K562 (cell line): ENCODE results near the gene BICDL1.

Experiments
- ARNT ChIP-seq, 2 experiments: fragments of 450-650 bp; IDR thresholded peaks; 2 replicates each; pipeline ENCODE4 v1.6.1; 2016; ENCODE audit warnings: mild to moderate bottlenecking in 1 of 2
- CREB1 ChIP-seq, 2 experiments: sonication (generic) in 1 of 2; formaldehyde crosslinking in 1 of 2; IDR thresholded peaks; 2 replicates each; pipeline versions ENCODE4 v1.6.1 to v1.8.0; 2012 to 2022; ENCODE audit warnings: inconsistent platforms in 1 of 2, mild to moderate bottlenecking in 1 of 2, missing genetic modification reagents in 1 of 2, moderate library complexity in 1 of 2
- EHMT2 ChIP-seq: fragments of 450-650 bp; IDR thresholded peaks from 2 replicates; pipeline ENCODE4 v1.6.1; 2018; ENCODE audit warnings: antibody characterized with exemption
- GABPB1 ChIP-seq: sonication (generic); formaldehyde crosslinking; IDR thresholded peaks from 2 replicates; pipeline ENCODE4 v1.8.0; 2022; ENCODE audit warnings: mild to moderate bottlenecking, missing genetic modification reagents
- KDM1A ChIP-seq, 2 experiments: fragments of 450-650 bp; IDR thresholded peaks; 2 replicates each; pipeline ENCODE4 v1.6.1; 2016; ENCODE audit warnings: mild to moderate bottlenecking in 2 of 2
- POLR2AphosphoS5 ChIP-seq: IDR thresholded peaks from 2 replicates; pipeline ENCODE4 v1.6.1; 2011; ENCODE audit warnings: mild to moderate bottlenecking, low read depth, low read length, moderate library complexity; ENCODE audit not compliant: control insufficient read depth, insufficient read depth
- ZBTB8A ChIP-seq: fragments of 450-650 bp; IDR thresholded peaks from 2 replicates; pipeline ENCODE4 v1.6.1; 2018; ENCODE audit warnings: mild to moderate bottlenecking, moderate library complexity; ENCODE audit not compliant: partially characterized antibody
- ZNF311 ChIP-seq: fragments of 250-450 bp; sonication (Bioruptor Pico); IDR thresholded peaks from 2 replicates; pipeline ENCODE4 v1.4.0; 2020; ENCODE audit warnings: mild to moderate bottlenecking, moderate library complexity
- TF ChIP-seq, protein P1 (sequence below): fragments of 450-650 bp; IDR thresholded peaks from 2 replicates; pipeline ENCODE4 v1.6.1; 2016
- TF ChIP-seq, protein P2 (sequence below): fragments of 250-450 bp; sonication (Bioruptor Pico); IDR thresholded peaks from 2 replicates; pipeline ENCODE4 v1.9.0; 2021; ENCODE audit warnings: mild to moderate bottlenecking, inconsistent platforms
- TF ChIP-seq, protein P3 (sequence below): fragments of 450-650 bp; IDR thresholded peaks from 2 replicates; pipeline ENCODE4 v1.6.1; 2016; ENCODE audit warnings: borderline replicate concordance

DNA sequence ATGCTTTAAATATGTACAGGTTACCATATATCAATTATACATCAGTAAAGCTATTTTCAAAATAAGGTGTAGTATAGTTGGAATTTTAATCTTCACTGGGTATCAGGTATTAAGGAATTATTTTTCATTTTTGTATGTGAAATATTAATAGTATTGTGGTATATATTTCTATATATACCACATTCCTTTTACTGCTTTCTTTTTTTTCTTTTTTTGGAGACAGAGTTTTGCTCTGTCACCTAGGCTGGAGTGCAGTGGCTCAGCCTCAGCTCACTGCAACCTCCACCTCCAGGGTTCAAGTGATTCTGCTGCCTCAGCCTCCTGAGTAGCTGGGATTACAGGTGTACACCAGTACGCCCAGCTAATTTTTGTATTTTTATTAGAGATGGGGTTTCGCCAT lies 36.6 kb downstream of the BICDL1 start:
- TF ChIP-seq POLR2AphosphoS5 = no peak
- TF ChIP-seq, protein P1, sequence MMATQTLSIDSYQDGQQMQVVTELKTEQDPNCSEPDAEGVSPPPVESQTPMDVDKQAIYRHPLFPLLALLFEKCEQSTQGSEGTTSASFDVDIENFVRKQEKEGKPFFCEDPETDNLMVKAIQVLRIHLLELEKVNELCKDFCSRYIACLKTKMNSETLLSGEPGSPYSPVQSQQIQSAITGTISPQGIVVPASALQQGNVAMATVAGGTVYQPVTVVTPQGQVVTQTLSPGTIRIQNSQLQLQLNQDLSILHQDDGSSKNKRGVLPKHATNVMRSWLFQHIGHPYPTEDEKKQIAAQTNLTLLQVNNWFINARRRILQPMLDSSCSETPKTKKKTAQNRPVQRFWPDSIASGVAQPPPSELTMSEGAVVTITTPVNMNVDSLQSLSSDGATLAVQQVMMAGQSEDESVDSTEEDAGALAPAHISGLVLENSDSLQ = no peak
- TF ChIP-seq EHMT2 = no peak
- no peak for TF ChIP-seq GABPB1 (CRISPR knock-in tag)
- no peak for TF ChIP-seq ARNT (IDR thresholded peaks at IDR 0.05)
- TF ChIP-seq ZBTB8A = no peak
- TF ChIP-seq KDM1A (IDR thresholded peaks at IDR 0.05) = no peak
- TF ChIP-seq, protein P2, sequence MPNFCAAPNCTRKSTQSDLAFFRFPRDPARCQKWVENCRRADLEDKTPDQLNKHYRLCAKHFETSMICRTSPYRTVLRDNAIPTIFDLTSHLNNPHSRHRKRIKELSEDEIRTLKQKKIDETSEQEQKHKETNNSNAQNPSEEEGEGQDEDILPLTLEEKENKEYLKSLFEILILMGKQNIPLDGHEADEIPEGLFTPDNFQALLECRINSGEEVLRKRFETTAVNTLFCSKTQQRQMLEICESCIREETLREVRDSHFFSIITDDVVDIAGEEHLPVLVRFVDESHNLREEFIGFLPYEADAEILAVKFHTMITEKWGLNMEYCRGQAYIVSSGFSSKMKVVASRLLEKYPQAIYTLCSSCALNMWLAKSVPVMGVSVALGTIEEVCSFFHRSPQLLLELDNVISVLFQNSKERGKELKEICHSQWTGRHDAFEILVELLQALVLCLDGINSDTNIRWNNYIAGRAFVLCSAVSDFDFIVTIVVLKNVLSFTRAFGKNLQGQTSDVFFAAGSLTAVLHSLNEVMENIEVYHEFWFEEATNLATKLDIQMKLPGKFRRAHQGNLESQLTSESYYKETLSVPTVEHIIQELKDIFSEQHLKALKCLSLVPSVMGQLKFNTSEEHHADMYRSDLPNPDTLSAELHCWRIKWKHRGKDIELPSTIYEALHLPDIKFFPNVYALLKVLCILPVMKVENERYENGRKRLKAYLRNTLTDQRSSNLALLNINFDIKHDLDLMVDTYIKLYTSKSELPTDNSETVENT = no peak
- no peak for TF ChIP-seq CREB1 (IDR thresholded peaks at IDR 0.05)
- no peak for TF ChIP-seq CREB1 (CRISPR knock-in tag; IDR thresholded peaks at IDR 0.05)
- TF ChIP-seq, protein P3, sequence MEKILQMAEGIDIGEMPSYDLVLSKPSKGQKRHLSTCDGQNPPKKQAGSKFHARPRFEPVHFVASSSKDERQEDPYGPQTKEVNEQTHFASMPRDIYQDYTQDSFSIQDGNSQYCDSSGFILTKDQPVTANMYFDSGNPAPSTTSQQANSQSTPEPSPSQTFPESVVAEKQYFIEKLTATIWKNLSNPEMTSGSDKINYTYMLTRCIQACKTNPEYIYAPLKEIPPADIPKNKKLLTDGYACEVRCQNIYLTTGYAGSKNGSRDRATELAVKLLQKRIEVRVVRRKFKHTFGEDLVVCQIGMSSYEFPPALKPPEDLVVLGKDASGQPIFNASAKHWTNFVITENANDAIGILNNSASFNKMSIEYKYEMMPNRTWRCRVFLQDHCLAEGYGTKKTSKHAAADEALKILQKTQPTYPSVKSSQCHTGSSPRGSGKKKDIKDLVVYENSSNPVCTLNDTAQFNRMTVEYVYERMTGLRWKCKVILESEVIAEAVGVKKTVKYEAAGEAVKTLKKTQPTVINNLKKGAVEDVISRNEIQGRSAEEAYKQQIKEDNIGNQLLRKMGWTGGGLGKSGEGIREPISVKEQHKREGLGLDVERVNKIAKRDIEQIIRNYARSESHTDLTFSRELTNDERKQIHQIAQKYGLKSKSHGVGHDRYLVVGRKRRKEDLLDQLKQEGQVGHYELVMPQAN = no peak
- TF ChIP-seq ZNF311 (CRISPR knock-in tag) = no peak
